ENCODE data around the gene TMEM9. TPM values are rescaled to one million over a fixed set of nuclear protein-coding genes. Genes with fewer than 3 reads are reported as not detected.

Gene TMEM9
- total and polyA plus RNA-seq, 9 of the 15 experiments (the other 6 are each of a cell fraction or from before 2014, with no cell fraction given), result 30.4 to 107 (median 67.6) TPM

- TF ChIP-seq VEZF1 (CRISPR knock-in tag; IDR thresholded peaks at IDR 0.05) (peak; percentile 48), RFX7 (CRISPR knock-in tag; IDR thresholded peaks at IDR 0.05) (no peak), ZNF551 (CRISPR knock-in tag; IDR thresholded peaks at IDR 0.05) (no peak), CBFB (CRISPR knock-in tag; IDR thresholded peaks at IDR 0.05) (peak; percentile 94), SMARCC2 (IDR thresholded peaks at IDR 0.05; ENCODE audit: low read depth) (peak; percentile 78), RBM34 (IDR thresholded peaks at IDR 0.05; ENCODE audit: borderline replicate concordance, insufficient read depth, low read length) (no peak), KDM2B (CRISPR knock-in tag; IDR thresholded peaks at IDR 0.05) (no peak), FOXM1 (IDR thresholded peaks at IDR 0.05; ENCODE audit: low read depth) (peak; percentile 89), FOXM1 (CRISPR knock-in tag; IDR thresholded peaks at IDR 0.05; ENCODE audit: low read depth) (0 out of 2 replicates have a peak, but pooled peaks have one; percentile 62), HDAC1 (IDR thresholded peaks at IDR 0.05) (peak in 1 of 2 experiments; percentile 72; a peak in 2 of 4 replicates), ZNF75A (CRISPR knock-in tag; IDR thresholded peaks at IDR 0.05) (no peak), ATF1 (CRISPR knock-in tag; IDR thresholded peaks at IDR 0.05) (no peak), ATF1 (tag; IDR thresholded peaks at IDR 0.05) (no peak), CBX3 (IDR thresholded peaks at IDR 0.05; ENCODE audit: borderline replicate concordance in 1 of 2, low read length in 2 of 2) (no peak), SMARCB1 (IDR thresholded peaks at IDR 0.05; ENCODE audit: insufficient read length, low read depth) (peak; percentile 22), E2F1 (CRISPR knock-in tag; IDR thresholded peaks at IDR 0.05) (no peak), ELK1 (CRISPR knock-in tag; IDR thresholded peaks at IDR 0.05) (no peak), NR2F6 (CRISPR knock-in tag; IDR thresholded peaks at IDR 0.05) (no peak)
- TF ChIP-seq, protein P1, sequence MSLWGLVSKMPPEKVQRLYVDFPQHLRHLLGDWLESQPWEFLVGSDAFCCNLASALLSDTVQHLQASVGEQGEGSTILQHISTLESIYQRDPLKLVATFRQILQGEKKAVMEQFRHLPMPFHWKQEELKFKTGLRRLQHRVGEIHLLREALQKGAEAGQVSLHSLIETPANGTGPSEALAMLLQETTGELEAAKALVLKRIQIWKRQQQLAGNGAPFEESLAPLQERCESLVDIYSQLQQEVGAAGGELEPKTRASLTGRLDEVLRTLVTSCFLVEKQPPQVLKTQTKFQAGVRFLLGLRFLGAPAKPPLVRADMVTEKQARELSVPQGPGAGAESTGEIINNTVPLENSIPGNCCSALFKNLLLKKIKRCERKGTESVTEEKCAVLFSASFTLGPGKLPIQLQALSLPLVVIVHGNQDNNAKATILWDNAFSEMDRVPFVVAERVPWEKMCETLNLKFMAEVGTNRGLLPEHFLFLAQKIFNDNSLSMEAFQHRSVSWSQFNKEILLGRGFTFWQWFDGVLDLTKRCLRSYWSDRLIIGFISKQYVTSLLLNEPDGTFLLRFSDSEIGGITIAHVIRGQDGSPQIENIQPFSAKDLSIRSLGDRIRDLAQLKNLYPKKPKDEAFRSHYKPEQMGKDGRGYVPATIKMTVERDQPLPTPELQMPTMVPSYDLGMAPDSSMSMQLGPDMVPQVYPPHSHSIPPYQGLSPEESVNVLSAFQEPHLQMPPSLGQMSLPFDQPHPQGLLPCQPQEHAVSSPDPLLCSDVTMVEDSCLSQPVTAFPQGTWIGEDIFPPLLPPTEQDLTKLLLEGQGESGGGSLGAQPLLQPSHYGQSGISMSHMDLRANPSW (CRISPR knock-in tag; IDR thresholded peaks at IDR 0.05), result peak; percentile 49; the same call in 1 of the 2 replicates
- TF ChIP-seq, protein P2, sequence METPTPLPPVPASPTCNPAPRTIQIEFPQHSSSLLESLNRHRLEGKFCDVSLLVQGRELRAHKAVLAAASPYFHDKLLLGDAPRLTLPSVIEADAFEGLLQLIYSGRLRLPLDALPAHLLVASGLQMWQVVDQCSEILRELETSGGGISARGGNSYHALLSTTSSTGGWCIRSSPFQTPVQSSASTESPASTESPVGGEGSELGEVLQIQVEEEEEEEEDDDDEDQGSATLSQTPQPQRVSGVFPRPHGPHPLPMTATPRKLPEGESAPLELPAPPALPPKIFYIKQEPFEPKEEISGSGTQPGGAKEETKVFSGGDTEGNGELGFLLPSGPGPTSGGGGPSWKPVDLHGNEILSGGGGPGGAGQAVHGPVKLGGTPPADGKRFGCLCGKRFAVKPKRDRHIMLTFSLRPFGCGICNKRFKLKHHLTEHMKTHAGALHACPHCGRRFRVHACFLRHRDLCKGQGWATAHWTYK (CRISPR knock-in tag; IDR thresholded peaks at IDR 0.05), result peak; percentile 88; the same call in 1 of the 2 replicates
Observed at GRCh38 chr1:201153474-201154388, 543 bp downstream of the TMEM9 start (continued).

Data from K562 (cell line).